NCI-H1092 treated with DMSO at 0.1 percent for 48 hours (cell line): ENCODE results near the gene MAST4.

Experiments used
- DNase-seq: peaks from one replicate; lab custom pipeline; 2025; lab: John Stamatoyannopoulos, UW

MAST4 gene

GRCh38 chr5:66959653-66960052 lies 363.5 kb downstream of the MAST4 start:
- peak; percentile 45 for DNase-seq

DNA sequence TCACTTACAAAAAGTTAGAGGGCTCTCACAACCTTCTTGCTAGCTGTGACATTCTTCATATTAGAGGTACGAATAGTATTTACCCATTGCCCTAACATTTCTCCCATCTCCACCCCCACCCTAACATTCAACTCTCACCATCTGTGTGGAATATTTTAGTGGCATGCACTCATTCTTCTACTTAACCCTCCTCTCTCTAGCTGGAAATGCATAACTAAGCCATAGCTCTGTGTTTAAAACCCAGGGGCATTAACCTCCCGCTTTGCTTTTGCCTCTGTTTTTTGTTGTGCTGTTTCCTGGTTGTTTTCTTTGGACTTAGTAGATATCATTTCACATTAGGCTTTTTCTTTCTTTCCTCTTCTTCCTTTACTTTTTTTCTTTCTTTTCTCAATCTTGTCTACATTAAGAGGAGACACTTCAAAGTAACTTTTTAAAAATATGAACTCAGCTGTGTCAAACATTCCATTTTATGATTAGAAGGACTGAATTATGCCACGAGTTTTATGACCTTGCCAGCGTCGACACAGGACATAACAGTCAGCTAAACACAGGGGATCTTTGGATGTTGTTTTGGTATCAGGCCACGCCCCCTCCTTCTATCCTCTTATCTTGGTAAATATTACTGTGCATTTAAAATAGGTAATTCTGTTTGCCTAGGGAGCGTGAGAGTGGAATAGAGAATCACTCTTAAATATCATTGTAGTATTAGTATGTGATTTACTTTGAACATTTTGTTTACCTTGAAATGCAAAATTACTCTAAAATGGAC lies 364.4 kb downstream of the MAST4 start:
- DNase-seq = peak; percentile 19

DNA sequence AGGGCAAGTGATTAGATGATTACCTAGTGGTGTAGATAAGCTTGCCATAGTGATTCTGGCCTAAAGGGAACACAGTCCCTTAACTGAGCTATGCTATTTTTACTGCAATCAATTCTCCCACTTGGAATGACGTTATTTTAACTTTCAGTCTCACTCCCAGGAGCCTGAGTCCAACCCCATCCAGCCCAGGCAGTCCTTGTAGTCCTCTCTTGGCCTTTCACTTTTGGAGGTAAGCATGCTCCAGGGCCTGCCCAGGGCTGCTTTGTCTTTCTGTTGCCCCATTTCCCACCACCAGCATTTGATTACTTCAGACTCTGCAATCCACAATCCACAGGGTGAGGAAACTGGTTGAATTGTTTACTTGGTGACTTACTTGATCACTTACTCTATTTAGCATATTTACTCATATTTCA lies 367.4 kb downstream of the MAST4 start:
- no peak for DNase-seq

DNA sequence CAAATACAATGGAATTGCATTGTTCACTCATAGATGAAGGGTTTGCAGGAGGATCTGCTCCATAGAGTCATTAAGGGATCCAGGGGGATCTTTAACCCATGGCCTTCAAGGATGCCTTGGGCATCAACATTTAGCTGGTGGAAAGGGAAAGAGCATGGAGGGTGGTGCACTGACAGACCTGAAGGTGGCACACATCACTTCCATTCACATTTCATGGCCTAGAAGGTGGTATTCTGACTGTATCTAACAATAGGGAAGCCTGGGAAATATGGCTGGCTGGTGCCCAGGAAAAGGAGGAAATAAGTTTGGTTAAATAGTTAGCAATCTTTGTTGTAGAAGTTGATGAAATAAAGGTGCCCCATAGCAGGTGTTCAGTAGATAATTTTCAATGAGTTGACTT lies 370.2 kb downstream of the MAST4 start:
- DNase-seq = no peak

DNA sequence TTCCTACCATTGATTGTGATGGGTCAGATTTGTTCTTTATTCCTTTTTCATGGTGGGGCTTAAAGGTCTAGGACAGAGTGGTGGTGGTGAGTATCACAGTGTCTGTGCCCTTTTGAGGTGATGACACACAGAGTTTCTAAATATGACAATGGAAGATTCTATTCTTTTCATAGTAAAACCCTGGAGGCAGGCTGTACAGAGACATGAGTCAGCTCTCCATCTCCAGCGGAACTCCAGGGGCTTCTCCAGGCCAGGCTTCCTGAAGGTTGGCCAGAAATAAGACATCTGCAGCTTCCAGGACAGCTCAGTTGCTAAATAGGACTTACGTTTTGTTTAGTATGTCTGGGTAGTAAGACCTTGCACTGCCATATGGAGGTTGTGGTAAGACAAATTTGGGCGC lies 370.9 kb downstream of the MAST4 start:
- DNase-seq = no peak

DNA sequence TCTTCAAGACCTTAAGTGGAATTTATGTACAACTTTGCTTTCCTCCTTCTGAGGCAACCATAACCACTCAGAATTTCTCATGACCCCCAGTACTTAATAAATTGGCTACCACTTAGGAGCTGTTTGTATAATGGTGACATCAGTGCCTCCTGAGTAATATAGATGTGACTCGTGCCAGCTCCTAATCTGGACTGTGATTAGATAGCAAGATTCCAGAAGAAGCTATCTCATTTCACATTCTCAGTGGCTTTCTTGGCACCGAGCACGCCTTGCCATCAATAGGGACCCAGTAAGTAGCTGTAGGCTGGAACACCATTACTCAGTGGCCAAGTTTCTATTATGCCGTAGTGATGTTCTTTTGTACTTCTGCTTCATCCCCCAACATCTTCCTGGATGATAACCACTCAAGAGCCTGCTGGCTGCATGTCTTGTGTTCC lies 371.7 kb downstream of the MAST4 start:
- no peak for DNase-seq

DNA sequence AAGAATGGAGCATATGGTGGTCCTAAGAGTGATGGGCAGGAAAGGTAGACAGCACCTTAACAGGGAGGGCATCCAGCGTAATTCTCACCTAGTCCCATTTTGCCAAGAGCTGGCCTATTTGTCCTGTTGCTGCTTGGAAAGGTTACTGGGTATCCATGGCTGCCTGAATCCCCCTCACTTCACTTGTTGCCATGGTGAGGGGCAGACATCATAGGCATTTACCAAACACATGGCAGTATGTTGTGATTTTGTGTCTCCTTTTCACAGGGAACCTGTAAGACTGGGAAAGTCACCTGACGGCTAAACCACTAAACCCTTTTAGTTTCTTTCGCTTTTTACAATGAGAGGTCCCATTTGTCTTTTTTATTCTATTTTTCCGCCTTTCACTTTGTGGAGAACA lies 373.3 kb downstream of the MAST4 start:
- DNase-seq = no peak

DNA sequence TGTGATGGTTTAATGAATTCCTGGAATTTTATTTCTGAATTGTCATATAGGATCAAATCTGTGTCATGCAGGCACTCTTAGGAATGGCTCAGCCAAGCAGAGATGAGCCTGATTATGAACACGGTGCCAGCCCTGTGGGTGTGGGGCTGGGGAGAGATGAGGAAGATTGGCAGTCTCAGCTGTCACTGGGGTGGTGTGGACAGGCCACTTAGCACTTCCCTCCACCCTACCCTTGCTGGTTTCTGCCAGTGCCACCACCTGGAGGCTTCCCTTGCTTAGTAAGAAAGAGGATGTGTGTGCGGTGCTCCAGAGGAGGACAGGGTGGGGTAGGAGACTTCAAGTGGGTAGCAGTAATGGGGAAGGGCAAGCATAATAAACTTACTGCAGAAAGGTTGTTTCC lies 373.8 kb downstream of the MAST4 start:
- no peak for DNase-seq

GRCh38 chr5:66972004-66972403 lies 375.8 kb downstream of the MAST4 start:
- no peak for DNase-seq

GRCh38 chr5:66974256-66974655 lies 378.1 kb downstream of the MAST4 start:
- no peak for DNase-seq

- no peak for DNase-seq
Observed at GRCh38 chr5:66976108-66976507, 379.9 kb downstream of the MAST4 start.

- no peak for DNase-seq
Observed at GRCh38 chr5:66979738-66980137, 383.5 kb downstream of the MAST4 start.

GRCh38 chr5:66981266-66982055 lies 385.3 kb downstream of the MAST4 start:
- peak; percentile 47 for DNase-seq

- no peak for DNase-seq
Observed at GRCh38 chr5:66982056-66982387, 385.8 kb downstream of the MAST4 start.

DNA sequence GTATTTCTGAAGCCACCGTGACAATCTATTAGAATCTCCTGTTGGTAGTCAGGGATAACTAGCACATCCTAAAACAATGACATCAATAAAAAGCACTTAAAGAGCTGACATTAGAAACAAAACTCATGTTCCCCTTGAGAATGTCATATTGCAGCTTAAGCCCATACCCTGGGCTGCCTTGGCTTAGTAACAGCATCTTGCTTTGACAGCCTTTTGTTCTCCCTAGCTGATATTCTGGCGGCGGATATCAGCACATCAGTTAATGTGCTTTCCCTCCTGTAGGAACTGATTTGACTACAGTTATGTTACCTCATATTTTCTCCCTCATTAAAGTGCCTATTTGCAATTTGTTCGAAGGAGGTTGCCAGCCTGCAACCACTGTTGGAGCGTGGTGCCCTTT lies 386.3 kb downstream of the MAST4 start:
- DNase-seq = no peak

DNA sequence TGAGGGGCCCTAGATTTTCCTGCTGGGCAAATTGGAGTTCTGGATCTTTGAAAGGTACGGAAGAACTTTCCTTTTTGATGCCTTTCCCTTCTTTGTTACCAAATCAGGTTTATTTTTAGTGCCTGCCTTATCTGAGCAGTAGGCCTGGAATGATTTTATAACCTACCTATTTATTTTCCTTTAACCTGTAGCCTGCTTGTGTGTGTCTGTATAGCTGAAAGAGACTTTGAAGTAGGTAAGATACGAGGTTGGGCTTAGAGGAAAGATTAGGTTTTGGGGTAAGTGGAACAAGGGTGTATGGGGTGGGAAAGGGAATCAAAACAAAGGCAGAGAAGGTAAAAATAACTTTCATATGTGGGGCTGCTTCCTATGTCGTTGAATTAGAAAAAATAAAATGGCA lies 389.2 kb downstream of the MAST4 start:
- no peak for DNase-seq

DNA sequence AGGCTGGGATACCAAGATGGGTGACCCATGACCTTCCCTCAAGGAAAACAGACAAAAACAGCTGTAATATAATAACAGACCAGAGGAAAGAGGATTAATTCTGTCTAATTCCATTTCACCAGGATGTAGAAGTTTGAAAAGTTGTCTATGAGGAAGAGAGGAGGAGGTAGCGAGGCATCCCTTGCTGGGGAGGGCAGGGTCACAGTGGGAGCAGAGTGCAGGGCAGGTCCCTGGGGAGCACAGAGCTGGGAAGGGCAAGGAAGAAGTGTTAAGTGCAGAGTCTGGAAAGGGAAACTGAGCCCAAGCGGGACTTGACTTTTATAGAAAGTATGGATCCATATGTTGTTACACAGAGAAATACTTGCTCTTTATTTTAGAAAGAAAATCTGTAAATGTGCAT lies 389.8 kb downstream of the MAST4 start:
- no peak for DNase-seq

- DNase-seq = no peak
Observed at GRCh38 chr5:66986534-66986933, 390.3 kb downstream of the MAST4 start.

GRCh38 chr5:66987126-66987525 lies 390.9 kb downstream of the MAST4 start:
- no peak for DNase-seq

GRCh38 chr5:66987540-66987939 lies 391.3 kb downstream of the MAST4 start:
- DNase-seq = no peak

DNA sequence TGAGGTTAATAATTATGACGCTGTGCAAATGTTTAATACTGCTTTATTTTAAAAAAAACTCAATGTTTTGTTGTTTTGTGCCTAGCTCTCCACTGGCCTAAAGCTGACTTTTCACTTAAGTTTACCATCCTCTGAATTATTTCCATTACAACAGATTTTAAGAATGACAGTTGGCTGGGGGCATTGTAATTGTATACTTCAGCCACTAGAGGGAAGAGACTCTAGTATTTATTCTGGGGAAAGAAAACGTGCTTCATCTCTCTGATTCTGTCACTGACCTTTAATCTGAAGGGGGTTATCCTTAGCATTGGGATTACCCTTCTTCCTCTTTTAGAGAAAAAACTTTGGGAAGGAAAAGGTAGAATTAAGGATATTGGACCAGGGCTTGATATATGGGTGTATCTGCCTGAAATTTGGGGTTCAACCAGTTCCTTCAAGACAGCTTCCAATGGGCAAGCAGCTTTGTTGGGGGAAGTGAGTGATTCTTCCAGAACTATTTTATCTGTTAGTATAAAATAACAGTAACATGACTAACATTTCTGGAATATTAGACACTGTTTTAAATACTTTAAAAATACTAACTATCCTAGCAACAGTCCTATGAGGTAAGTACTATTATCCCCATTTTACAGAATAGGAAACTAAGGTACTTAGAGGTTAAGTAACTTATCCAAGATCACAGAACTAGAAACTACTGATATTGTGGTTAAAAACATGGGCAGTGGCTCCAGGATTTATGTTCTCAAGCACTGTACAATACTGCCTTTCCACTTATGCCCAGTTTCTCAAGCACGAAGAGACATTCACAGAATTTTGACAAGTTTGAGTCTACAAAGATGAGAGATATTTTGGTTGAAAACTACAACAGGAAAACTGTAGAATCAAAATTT lies 392.0 kb downstream of the MAST4 start:
- DNase-seq = peak; percentile 18

DNA sequence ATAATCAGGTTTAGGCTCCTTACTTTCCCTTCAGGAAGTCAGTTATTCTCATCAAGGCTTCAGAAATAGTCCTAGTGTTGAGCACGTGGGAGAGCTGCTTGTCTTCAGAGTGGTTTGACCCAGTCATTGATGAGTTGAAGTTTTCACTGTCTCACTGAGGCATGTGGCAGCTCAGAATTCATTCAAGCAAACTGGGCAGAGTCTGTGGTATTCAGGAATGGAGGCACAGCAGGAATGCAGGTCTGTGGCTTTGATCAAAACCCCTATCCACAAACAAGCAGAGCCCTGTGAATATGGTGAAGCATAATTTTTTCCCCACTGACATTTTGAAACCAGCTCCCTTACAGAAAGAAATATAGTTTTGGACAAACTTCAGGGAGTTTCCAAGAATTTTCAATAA lies 393.1 kb downstream of the MAST4 start:
- no peak for DNase-seq

- no peak for DNase-seq
Observed at GRCh38 chr5:66989781-66990180, 393.6 kb downstream of the MAST4 start.
